ENCODE results near the gene SS18.

SS18 gene

DNA sequence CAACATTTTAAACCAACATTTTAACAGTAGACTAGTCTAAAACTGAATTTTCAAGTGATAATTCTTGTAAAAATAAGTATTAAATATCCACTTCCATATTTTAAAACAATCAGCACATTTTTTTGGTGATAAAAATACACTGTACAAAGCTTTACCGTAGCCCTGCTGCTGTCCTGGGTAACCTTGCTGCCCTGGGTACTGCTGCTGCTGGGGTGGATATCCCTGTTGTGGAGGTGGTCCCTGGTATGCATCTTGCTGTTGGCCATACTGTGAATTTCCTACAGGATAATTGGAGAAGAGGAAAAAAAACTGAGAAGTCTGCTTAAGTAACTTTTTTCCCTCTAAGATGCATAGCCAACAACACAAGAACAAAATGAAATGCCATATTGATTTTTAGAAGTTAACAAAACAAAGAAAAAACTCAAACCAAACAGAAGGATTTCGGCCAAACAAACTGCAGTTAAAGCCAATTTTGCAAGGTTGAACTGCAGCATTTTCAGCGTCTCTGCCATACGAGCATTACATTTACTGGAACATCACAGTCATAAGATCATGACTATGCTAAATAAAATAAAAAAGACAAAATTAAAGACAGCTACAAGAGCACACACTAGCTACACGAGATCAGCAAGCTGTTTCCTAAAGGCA lies 55.4 kb downstream of the SS18 start:
- Histone ChIP-seq H3K27ac (no peak overlapping the region), H3K4me1 (ENCODE audit: control insufficient read depth in 1 of 2, insufficient read depth in 1 of 2, low read depth in 1 of 2, low read length in 1 of 2) (no peaks in the 10 kb centered on the region), H3K36me3 (peaks cover 50% of the 10 kb centered on the region), H3K27me3 (no peaks in the 10 kb centered on the region), H3K9me3 (no peaks in the 10 kb centered on the region), H3K4me3 (ENCODE audit: low read depth in 1 of 2, low read length in 1 of 2) (no peak overlapping the region)
- TF ChIP-seq, protein P1, sequence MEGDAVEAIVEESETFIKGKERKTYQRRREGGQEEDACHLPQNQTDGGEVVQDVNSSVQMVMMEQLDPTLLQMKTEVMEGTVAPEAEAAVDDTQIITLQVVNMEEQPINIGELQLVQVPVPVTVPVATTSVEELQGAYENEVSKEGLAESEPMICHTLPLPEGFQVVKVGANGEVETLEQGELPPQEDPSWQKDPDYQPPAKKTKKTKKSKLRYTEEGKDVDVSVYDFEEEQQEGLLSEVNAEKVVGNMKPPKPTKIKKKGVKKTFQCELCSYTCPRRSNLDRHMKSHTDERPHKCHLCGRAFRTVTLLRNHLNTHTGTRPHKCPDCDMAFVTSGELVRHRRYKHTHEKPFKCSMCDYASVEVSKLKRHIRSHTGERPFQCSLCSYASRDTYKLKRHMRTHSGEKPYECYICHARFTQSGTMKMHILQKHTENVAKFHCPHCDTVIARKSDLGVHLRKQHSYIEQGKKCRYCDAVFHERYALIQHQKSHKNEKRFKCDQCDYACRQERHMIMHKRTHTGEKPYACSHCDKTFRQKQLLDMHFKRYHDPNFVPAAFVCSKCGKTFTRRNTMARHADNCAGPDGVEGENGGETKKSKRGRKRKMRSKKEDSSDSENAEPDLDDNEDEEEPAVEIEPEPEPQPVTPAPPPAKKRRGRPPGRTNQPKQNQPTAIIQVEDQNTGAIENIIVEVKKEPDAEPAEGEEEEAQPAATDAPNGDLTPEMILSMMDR (IDR thresholded peaks at IDR 0.05), result no peak

DNA sequence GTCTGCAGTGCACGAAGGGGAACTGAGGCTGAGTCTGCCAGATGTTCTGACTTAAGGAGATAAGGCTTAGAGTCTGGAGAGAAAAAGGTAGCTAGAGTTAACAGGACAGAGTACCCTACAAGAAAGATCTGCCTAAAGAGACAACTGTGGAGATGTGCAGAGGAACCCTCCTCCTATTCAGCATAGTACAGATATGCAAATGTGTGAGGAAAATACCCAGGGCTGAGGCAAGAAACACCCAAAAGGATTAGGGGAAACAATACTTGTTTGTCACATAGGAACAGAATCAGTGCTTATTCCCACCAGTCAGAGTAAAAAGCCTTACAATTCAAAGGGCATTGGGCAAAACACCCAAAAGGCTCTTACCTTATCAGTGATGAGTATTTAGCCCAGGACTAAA lies 67.8 kb downstream of the SS18 start:
- H3K36me3 ChIP-seq, result peaks cover 43% of the 10 kb centered on the region
- no peak overlapping the region for H3K27ac ChIP-seq
- TF ChIP-seq, protein P1 (IDR thresholded peaks at IDR 0.05), result no peak

DNA sequence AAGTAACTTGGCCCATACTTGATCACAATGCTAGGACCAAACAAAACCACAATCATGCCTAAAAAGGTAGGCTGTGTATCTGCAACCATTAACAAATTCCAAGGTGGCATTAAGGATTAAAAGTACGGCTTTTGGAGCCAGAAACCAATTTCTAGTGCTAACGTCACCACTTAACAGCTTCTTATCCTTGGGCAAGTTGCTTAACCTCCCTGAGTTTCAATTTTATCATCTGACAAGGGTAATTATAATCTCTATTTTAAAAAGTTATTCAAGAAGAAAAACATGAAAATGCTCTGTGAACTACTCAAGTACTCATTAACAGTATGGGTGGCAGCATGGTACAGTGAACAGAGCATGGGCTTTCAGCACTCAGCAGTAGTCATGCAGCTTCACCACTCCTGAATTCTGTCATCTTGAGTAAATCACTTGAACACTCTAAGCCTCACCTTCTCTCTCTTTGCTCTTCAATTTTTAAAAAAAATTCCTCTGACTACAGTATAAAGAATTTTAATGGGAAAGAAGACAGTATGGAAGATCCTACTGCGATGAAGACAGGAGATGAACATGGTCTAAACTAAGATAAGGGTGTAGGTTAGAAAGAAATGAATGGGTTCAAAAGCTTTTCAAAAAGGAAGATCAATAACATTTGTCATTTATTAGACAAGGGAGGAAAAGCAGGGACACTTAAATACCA lies 69.2 kb downstream of the SS18 start:
- H3K4me1 ChIP-seq (ENCODE audit: control insufficient read depth in 1 of 2, insufficient read depth in 1 of 2, low read depth in 1 of 2, low read length in 1 of 2), result no peaks in the 10 kb centered on the region
- H3K27ac ChIP-seq, result no peak overlapping the region
- no peaks in the 10 kb centered on the region for H3K27me3 ChIP-seq
- H3K9me3 ChIP-seq, result no peaks in the 10 kb centered on the region
- H3K36me3 ChIP-seq, result peaks cover 56% of the 10 kb centered on the region
- TF ChIP-seq, protein P1 (IDR thresholded peaks at IDR 0.05), result no peak
- H3K4me3 ChIP-seq (ENCODE audit: low read depth in 1 of 2, low read length in 1 of 2), result no peak overlapping the region

More for the DNA sequence above, 67.8 kb downstream of the SS18 start:
- Histone ChIP-seq H3K4me3 (ENCODE audit: low read depth in 1 of 2, low read length in 1 of 2) (no peak overlapping the region), H3K4me1 (ENCODE audit: control insufficient read depth in 1 of 2, insufficient read depth in 1 of 2, low read depth in 1 of 2, low read length in 1 of 2) (no peaks in the 10 kb centered on the region), H3K27me3 (no peaks in the 10 kb centered on the region), H3K9me3 (no peaks in the 10 kb centered on the region)

DNA sequence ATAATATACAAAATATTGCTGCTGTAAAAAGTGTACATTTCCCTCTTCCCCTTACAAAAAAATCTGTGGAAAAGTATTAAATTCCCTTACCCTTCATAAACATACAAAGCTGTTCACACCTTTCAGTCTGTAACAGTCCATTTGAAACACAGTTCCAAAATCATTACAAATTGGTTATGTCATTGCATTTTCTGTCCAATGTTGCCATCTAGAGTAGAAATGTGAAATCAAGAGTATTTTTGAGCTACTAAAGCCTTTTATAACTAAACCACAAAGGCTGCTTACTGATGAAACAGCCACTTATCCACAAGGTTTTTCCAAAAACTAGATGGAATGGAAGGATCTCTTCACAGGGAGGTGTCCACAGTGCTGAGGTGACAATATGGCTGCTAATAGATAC lies 72.5 kb downstream of the SS18 start:
- Histone ChIP-seq H3K4me1 (ENCODE audit: control insufficient read depth in 1 of 2, insufficient read depth in 1 of 2, low read depth in 1 of 2, low read length in 1 of 2) (no peaks in the 10 kb centered on the region), H3K4me3 (ENCODE audit: low read depth in 1 of 2, low read length in 1 of 2) (no peak overlapping the region), H3K27ac (no peak overlapping the region), H3K36me3 (peaks cover 57% of the 10 kb centered on the region), H3K27me3 (no peaks in the 10 kb centered on the region), H3K9me3 (no peaks in the 10 kb centered on the region)
- TF ChIP-seq, protein P1 (IDR thresholded peaks at IDR 0.05), result no peak

DNA sequence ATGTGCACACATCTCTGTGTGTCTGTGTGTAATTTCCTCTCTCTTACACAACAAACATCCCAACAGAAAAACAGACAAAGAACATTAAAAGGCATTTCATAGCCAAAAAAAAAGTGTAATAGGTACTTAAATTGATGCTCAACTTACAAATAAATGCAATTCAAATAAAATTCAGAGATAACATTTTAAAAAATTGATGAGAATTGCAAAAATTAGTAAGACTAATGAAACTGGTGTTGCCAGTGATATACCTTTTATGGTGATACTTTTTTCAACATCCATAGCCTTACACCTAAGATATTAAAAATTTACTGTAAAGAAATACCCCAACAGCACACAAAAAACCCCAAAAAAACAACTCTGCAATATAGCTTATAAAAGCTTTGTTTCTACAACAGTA lies 76.0 kb downstream of the SS18 start:
- Histone ChIP-seq H3K27me3 (no peaks in the 10 kb centered on the region), H3K4me3 (ENCODE audit: low read depth in 1 of 2, low read length in 1 of 2) (no peak overlapping the region), H3K9me3 (no peaks in the 10 kb centered on the region), H3K36me3 (peaks cover 35% of the 10 kb centered on the region), H3K4me1 (ENCODE audit: control insufficient read depth in 1 of 2, insufficient read depth in 1 of 2, low read depth in 1 of 2, low read length in 1 of 2) (no peaks in the 10 kb centered on the region), H3K27ac (no peak overlapping the region)
- TF ChIP-seq, protein P1 (IDR thresholded peaks at IDR 0.05), result no peak

Measured in neutrophil (primary cell).